OCI-LY3 (cell line): ENCODE measurements around the gene MRAP.

Experiments used
- H2AFZ ChIP-seq: fragments of 200-600, 300-600 bp; shearing (Covaris generic); 2 replicates; pipeline ENCODE4 v1.6.0; 2014; ENCODE audit warnings: antibody characterized with exemption, low read depth, low read length
- H3K27ac ChIP-seq: fragments of 200-600, 300-600 bp; sonication (generic); 2 replicates; pipeline ENCODE4 v1.5.1; 2014; ENCODE audit warnings: mild to moderate bottlenecking, low read length, moderate library complexity, mixed read lengths
- H3K27me3 ChIP-seq: fragments of 200-600, 300-600 bp; sonication (generic); 2 replicates; pipeline ENCODE4 v1.6.1; 2014; ENCODE audit warnings: low read depth, low read length, mixed read lengths
- H3K36me3 ChIP-seq: fragments of 200-600, 300-600 bp; sonication (generic); replicated peaks from 2 replicates; pipeline ENCODE3; 2014; ENCODE audit warnings: low read depth, low read length, mixed read lengths
- H3K4me1 ChIP-seq: fragments of 300-600, 200-600 bp; sonication (generic); 2 replicates; pipeline ENCODE4 v1.6.1; 2014; ENCODE audit warnings: low read length, mixed read lengths
- H3K4me2 ChIP-seq: fragments of 200-600, 300-600 bp; sonication (generic); 2 replicates; pipeline ENCODE4 v1.6.1; 2014; ENCODE audit warnings: low read length, mixed read lengths
- H3K4me3 ChIP-seq: fragments of 300-600, 200-600 bp; sonication (generic); 2 replicates; pipeline ENCODE4 v1.5.1; 2014; ENCODE audit warnings: antibody characterized with exemption, mild to moderate bottlenecking, low read length, moderate library complexity
- H3K79me2 ChIP-seq: fragments of 300-600, 200-600 bp; shearing (Covaris generic); 2 replicates; pipeline ENCODE4 v1.6.1; 2014; ENCODE audit warnings: mild to moderate bottlenecking, low read length, mixed read lengths
- H3K9ac ChIP-seq: fragments of 300-600, 200-600 bp; shearing (Covaris generic); 2 replicates; pipeline ENCODE4 v1.6.0; 2014; ENCODE audit warnings: mild to moderate bottlenecking, low read length, moderate library complexity
- H3K9me3 ChIP-seq: fragments of 200-600, 300-600 bp; shearing (Covaris generic); 2 replicates; pipeline ENCODE4 v1.6.1; 2014; ENCODE audit warnings: low read length, mixed read lengths; ENCODE audit not compliant: insufficient read depth
- H4K20me1 ChIP-seq: fragments of 200-600, 300-600 bp; sonication (generic); 2 replicates; pipeline ENCODE4 v1.6.1; 2016; ENCODE audit warnings: low read length, mixed read lengths; ENCODE audit not compliant: insufficient read depth
- EZH2phosphoT487 ChIP-seq: fragments of 200-600 bp; shearing (Covaris generic); IDR thresholded peaks from 2 replicates; pipeline ENCODE4 v1.6.1; 2018; ENCODE audit warnings: antibody characterized with exemption, mixed run types, low read depth
- TF ChIP-seq, protein P1 (sequence below): fragments of 200-600, 300-600 bp; sonication (generic); IDR thresholded peaks from 2 replicates; pipeline ENCODE4 v1.5.1; 2014; ENCODE audit warnings: antibody characterized with exemption, low read length, low read depth

Gene MRAP

DNA sequence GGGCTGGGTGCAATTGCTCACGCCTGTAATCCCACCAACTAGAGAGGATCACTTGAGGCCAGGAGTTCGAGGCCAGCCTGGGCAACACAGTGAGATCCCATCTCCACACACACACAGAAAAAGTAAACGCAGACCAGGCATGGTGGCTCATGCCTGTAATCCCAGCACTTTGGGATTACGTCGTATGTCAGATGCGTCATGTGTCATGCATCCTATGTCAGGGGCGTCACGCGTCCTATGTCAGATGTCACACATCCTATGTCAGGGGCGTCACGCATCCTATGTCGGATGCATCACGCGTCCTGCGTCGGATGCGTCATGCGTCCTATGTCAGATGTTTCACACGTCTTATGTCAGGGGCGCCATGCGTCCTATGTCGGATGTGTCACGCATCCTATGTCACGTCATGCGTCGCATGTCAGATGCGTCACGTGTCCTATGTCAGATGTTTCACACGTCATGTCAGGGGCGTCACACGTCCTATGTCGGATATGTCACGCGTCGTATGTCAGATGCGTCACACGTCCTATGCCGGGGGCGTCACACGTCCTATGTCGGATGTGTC lies 1.5 kb downstream of the MRAP start:
- H3K36me3 ChIP-seq, result no peaks in the 10 kb centered on the region
- no peaks in the 10 kb centered on the region for H3K9me3 ChIP-seq
- TF ChIP-seq, protein P1, sequence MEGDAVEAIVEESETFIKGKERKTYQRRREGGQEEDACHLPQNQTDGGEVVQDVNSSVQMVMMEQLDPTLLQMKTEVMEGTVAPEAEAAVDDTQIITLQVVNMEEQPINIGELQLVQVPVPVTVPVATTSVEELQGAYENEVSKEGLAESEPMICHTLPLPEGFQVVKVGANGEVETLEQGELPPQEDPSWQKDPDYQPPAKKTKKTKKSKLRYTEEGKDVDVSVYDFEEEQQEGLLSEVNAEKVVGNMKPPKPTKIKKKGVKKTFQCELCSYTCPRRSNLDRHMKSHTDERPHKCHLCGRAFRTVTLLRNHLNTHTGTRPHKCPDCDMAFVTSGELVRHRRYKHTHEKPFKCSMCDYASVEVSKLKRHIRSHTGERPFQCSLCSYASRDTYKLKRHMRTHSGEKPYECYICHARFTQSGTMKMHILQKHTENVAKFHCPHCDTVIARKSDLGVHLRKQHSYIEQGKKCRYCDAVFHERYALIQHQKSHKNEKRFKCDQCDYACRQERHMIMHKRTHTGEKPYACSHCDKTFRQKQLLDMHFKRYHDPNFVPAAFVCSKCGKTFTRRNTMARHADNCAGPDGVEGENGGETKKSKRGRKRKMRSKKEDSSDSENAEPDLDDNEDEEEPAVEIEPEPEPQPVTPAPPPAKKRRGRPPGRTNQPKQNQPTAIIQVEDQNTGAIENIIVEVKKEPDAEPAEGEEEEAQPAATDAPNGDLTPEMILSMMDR, result no peak
- no peak for TF ChIP-seq EZH2phosphoT487
- H3K79me2 ChIP-seq, result no peaks in the 10 kb centered on the region
- H4K20me1 ChIP-seq, result no peaks in the 10 kb centered on the region
- H2AFZ ChIP-seq, result no peak overlapping the region
- H3K4me2 ChIP-seq, result no peak overlapping the region
- no peaks in the 10 kb centered on the region for H3K27me3 ChIP-seq
- H3K9ac ChIP-seq, result no peak overlapping the region
- no peak overlapping the region for H3K27ac ChIP-seq
- no peaks in the 10 kb centered on the region for H3K4me1 ChIP-seq
- no peak overlapping the region for H3K4me3 ChIP-seq

DNA sequence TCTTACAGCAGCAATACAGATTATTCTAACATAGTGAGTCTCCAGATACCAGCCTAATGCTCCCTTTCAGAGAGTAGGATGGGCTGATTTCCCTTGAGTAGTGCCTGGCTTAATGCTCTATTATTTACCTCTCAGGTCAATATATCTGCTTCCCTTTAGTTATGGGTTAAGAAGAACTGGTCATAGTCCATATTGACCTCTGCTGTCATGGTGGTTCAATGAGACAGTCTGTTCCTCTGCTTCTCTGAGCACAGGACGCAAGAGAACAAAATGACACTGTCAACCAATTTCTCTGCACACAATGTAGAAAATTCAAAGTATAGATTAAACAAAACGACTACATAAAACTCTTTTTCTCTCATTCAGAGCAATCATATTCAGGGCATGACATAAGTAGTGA lies 2.9 kb downstream of the MRAP start:
- no peaks in the 10 kb centered on the region for H4K20me1 ChIP-seq
- H3K4me2 ChIP-seq, result no peak overlapping the region
- no peaks in the 10 kb centered on the region for H3K9me3 ChIP-seq
- H3K4me3 ChIP-seq, result no peak overlapping the region
- no peak overlapping the region for H2AFZ ChIP-seq
- no peak for TF ChIP-seq EZH2phosphoT487
- TF ChIP-seq, protein P1, result no peak
- no peak overlapping the region for H3K9ac ChIP-seq
- no peaks in the 10 kb centered on the region for H3K4me1 ChIP-seq
- H3K27me3 ChIP-seq, result no peaks in the 10 kb centered on the region
- H3K27ac ChIP-seq, result no peak overlapping the region
- no peaks in the 10 kb centered on the region for H3K79me2 ChIP-seq
- no peaks in the 10 kb centered on the region for H3K36me3 ChIP-seq

DNA sequence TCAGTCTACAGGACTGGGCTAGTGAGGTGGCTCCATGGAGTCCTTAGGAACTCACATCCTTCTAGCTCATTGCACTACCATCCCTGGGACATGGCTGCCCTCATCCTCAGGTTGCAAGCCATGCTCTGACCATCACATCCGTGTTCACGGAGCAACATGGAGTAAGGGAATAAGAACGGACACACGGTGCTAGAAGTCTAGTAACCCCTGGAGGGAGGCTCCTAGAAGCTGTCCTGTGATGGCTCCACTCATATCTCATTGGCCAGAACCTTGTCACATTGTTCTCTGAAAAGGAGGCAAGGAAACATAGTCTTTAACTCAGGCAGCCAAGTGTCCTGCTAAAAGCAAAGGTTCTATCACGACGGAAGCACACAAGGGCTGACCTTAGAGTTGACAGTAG lies 3.9 kb downstream of the MRAP start:
- no peak overlapping the region for H3K4me2 ChIP-seq
- no peaks in the 10 kb centered on the region for H3K4me1 ChIP-seq
- H2AFZ ChIP-seq, result no peak overlapping the region
- H4K20me1 ChIP-seq, result no peaks in the 10 kb centered on the region
- H3K9ac ChIP-seq, result no peak overlapping the region
- no peak overlapping the region for H3K4me3 ChIP-seq
- H3K36me3 ChIP-seq, result no peaks in the 10 kb centered on the region
- H3K9me3 ChIP-seq, result no peaks in the 10 kb centered on the region
- no peaks in the 10 kb centered on the region for H3K79me2 ChIP-seq
- no peak overlapping the region for H3K27ac ChIP-seq
- H3K27me3 ChIP-seq, result no peaks in the 10 kb centered on the region
- TF ChIP-seq, protein P1, result no peak
- no peak for TF ChIP-seq EZH2phosphoT487

DNA sequence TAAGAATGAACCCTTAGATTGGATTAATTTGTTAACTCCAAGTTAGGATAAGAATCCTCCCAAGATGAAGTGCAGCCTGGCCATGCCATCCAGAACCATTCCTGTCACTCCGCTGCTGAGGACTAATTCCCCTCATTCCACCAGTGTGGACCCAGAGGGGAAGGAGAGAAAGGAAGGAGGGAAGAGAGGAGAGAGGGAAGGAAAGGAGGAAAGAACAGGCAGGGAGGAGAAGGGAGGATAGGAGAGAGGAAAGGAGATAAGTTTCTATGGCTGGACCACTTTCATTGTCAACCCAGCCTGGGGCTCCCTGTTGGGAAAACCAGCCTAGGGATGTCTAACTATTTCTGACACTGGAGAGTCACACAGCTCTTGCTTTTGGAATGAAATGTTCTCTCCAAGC lies 4.7 kb downstream of the MRAP start:
- no peak overlapping the region for H3K27ac ChIP-seq
- no peaks in the 10 kb centered on the region for H3K36me3 ChIP-seq
- no peak overlapping the region for H2AFZ ChIP-seq
- H3K4me1 ChIP-seq, result no peaks in the 10 kb centered on the region
- no peak overlapping the region for H3K4me3 ChIP-seq
- H3K9ac ChIP-seq, result no peak overlapping the region
- TF ChIP-seq, protein P1, result no peak
- TF ChIP-seq EZH2phosphoT487, result no peak
- H3K79me2 ChIP-seq, result no peaks in the 10 kb centered on the region
- H3K27me3 ChIP-seq, result no peaks in the 10 kb centered on the region
- no peaks in the 10 kb centered on the region for H4K20me1 ChIP-seq
- H3K4me2 ChIP-seq, result no peak overlapping the region
- H3K9me3 ChIP-seq, result no peaks in the 10 kb centered on the region
